H1 (cell line): ENCODE data around the gene KCNA1.

Experiments
- EP300 ChIP-seq, 2 experiments: IDR thresholded peaks; 1 replicate in 1 of 2; 2 replicates in 1 of 2; pipeline ENCODE4 v1.6.1; 2011 to 2012; ENCODE audit warnings: low read depth in 2 of 2, low read length in 2 of 2, mild to moderate bottlenecking in 2 of 2, borderline replicate concordance in 1 of 2, inconsistent platforms in 1 of 2, moderate library complexity in 1 of 2
- GABPA ChIP-seq: IDR thresholded peaks from 2 replicates; pipeline ENCODE4 v1.6.1; 2011; ENCODE audit warnings: mild to moderate bottlenecking, low read length, moderate library complexity, borderline replicate concordance; ENCODE audit not compliant: insufficient read depth
- JUN ChIP-seq: IDR thresholded peaks from 2 replicates; pipeline ENCODE4 v1.6.1; 2011; ENCODE audit warnings: low read depth, mild to moderate bottlenecking, improper control_type of control experiment, low read length
- JUND ChIP-seq: IDR thresholded peaks from 2 replicates; pipeline ENCODE4 v1.6.1; 2011; ENCODE audit warnings: mild to moderate bottlenecking, improper control_type of control experiment, low read length
- KDM1A ChIP-seq: fragments of 200-600, 300-600 bp; sonication (generic); IDR thresholded peaks from 2 replicates; pipeline ENCODE4 v1.7.1; 2016; ENCODE audit warnings: mild to moderate bottlenecking, low read length, borderline replicate concordance
- RBBP5 ChIP-seq: IDR thresholded peaks from 2 replicates; pipeline ENCODE4 v1.7.1; 2012; ENCODE audit warnings: low read depth, mild to moderate bottlenecking, inconsistent platforms, low read length, moderate library complexity, borderline replicate concordance
- RNF2 ChIP-seq: fragments of 200-900, 300-1000 bp; sonication (generic); IDR thresholded peaks from 2 replicates; pipeline ENCODE4 v1.7.1; 2016; ENCODE audit warnings: borderline replicate concordance, low read depth, mild to moderate bottlenecking, antibody characterized with exemption, low read length; ENCODE audit not compliant: poor library complexity, severe bottlenecking; ENCODE audit errors: missing control alignments
- SRF ChIP-seq: IDR thresholded peaks from 2 replicates; pipeline ENCODE4 v1.6.1; 2011; ENCODE audit warnings: mild to moderate bottlenecking, low read depth, low read length, moderate library complexity
- TAF1 ChIP-seq: IDR thresholded peaks from 2 replicates; pipeline ENCODE4 v1.6.1; 2011; ENCODE audit warnings: mild to moderate bottlenecking, low read depth, low read length
- TF ChIP-seq, protein P1 (sequence below), 3 experiments: IDR thresholded peaks; 1 replicate in 2 of 3; 2 replicates in 1 of 3; pipeline versions ENCODE4 v1.5.1 to v1.6.1; 2011; ENCODE audit warnings: low read length in 3 of 3, mild to moderate bottlenecking in 3 of 3, inconsistent platforms in 2 of 3, low read depth in 1 of 3, moderate library complexity in 1 of 3; ENCODE audit not compliant: insufficient read depth in 1 of 3; ENCODE audit errors: control extremely low read depth in 1 of 3
- TF ChIP-seq, protein P2 (sequence below): IDR thresholded peaks from 2 replicates; pipeline ENCODE4 v1.6.1; 2012; ENCODE audit warnings: inconsistent platforms

DNA sequence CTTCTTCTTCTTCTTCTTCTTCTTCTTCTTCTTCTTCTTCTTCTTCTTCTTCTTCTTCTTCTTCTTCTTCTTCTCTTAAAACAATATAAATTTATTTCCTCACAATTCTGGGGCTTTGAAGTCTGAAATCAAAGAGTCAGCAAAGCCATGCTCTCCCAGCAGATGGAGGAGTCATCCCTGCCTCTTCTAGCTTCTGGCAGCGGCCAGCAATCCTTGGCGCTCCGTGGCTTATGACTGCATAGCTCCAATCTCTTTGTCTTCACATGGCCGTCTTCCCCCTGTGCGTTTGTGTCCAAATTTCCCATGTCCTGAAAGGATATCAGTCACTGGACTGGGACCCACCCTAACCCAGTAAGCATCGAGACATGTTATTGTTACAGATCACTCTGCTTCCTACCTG lies 22.9 kb downstream of the KCNA1 start:
- no peak for TF ChIP-seq EP300 (IDR thresholded peaks at IDR 0.05; ENCODE audit: borderline replicate concordance in 1 of 2, low read depth in 2 of 2, low read length in 2 of 2)
- TF ChIP-seq, protein P1, sequence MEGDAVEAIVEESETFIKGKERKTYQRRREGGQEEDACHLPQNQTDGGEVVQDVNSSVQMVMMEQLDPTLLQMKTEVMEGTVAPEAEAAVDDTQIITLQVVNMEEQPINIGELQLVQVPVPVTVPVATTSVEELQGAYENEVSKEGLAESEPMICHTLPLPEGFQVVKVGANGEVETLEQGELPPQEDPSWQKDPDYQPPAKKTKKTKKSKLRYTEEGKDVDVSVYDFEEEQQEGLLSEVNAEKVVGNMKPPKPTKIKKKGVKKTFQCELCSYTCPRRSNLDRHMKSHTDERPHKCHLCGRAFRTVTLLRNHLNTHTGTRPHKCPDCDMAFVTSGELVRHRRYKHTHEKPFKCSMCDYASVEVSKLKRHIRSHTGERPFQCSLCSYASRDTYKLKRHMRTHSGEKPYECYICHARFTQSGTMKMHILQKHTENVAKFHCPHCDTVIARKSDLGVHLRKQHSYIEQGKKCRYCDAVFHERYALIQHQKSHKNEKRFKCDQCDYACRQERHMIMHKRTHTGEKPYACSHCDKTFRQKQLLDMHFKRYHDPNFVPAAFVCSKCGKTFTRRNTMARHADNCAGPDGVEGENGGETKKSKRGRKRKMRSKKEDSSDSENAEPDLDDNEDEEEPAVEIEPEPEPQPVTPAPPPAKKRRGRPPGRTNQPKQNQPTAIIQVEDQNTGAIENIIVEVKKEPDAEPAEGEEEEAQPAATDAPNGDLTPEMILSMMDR (IDR thresholded peaks at IDR 0.05; ENCODE audit: control extremely low read depth in 1 of 3, insufficient read depth in 1 of 3, low read depth in 1 of 3, low read length in 3 of 3): no peak
- no peak for TF ChIP-seq TAF1
- TF ChIP-seq KDM1A: no peak
- TF ChIP-seq JUN: no peak
- no peak for TF ChIP-seq RBBP5
- no peak for TF ChIP-seq RNF2
- no peak for TF ChIP-seq GABPA
- TF ChIP-seq JUND: no peak
- TF ChIP-seq SRF: no peak
- TF ChIP-seq, protein P2, sequence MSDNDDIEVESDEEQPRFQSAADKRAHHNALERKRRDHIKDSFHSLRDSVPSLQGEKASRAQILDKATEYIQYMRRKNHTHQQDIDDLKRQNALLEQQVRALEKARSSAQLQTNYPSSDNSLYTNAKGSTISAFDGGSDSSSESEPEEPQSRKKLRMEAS: no peak
